DND-41 (cell line): ENCODE results near the gene PTPRCAP.

Source experiments
- CTCF ChIP-seq: IDR thresholded peaks from 2 replicates; pipeline ENCODE4 v1.5.1; 2012; ENCODE audit warnings: borderline replicate concordance, low read length, moderate library complexity, mild to moderate bottlenecking; ENCODE audit not compliant: poor library complexity, severe bottlenecking; ENCODE audit errors: extremely low read depth
- EZH2 ChIP-seq: IDR thresholded peaks from 3 replicates; pipeline ENCODE4 v1.6.1; 2012; ENCODE audit warnings: borderline replicate concordance, low read depth, mild to moderate bottlenecking, moderate library complexity, low read length, inconsistent platforms; ENCODE audit not compliant: severe bottlenecking

GRCh38 chr11:67463680-67464410, 26.4 kb upstream of the PTPRCAP start:
- TF ChIP-seq CTCF (no peak), EZH2 (no peak)
